ENCODE data around the gene ABO.
"Not testable (repeated sequence)": the region's sequence is repeated elsewhere in the genome, so short reads cannot be mapped to it uniquely, and the experiment has no call there.

The ABO gene

GRCh38 chr9:133290751-133291302, 15.8 kb upstream of the ABO start:
- no peak for DNase-seq (ENCODE audit: low read depth in 2 of 2)

DNA sequence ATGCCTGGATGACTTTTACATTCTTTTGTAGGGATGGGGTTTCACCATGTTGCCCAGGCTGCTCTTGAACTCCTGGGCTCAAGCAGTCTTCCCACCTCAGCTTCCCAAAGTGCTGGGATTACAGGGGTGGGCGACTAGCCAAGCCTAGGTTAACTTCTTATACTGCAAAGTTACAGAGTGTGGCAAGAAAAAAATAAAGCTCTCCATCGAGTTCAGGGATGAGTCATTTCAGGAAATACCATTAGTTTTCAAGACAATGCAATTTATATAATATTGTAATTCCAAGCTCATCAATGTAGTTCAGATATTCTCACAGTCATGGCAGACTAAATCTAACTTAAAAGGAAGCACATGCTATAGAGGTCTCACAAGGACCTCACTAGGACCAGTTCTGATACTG, 11.5 kb upstream of the ABO start:
- no peak for DNase-seq (ENCODE audit: low read depth in 2 of 2)

GRCh38 chr9:133285252-133285775, 10.3 kb upstream of the ABO start:
- DNase-seq (ENCODE audit: low read depth in 2 of 2) = no peak

- DNase-seq (ENCODE audit: low read depth in 2 of 2) = no peak
These were observed 9.4 kb upstream of the ABO start for GRCh38 chr9:133284362-133284761.

DNA sequence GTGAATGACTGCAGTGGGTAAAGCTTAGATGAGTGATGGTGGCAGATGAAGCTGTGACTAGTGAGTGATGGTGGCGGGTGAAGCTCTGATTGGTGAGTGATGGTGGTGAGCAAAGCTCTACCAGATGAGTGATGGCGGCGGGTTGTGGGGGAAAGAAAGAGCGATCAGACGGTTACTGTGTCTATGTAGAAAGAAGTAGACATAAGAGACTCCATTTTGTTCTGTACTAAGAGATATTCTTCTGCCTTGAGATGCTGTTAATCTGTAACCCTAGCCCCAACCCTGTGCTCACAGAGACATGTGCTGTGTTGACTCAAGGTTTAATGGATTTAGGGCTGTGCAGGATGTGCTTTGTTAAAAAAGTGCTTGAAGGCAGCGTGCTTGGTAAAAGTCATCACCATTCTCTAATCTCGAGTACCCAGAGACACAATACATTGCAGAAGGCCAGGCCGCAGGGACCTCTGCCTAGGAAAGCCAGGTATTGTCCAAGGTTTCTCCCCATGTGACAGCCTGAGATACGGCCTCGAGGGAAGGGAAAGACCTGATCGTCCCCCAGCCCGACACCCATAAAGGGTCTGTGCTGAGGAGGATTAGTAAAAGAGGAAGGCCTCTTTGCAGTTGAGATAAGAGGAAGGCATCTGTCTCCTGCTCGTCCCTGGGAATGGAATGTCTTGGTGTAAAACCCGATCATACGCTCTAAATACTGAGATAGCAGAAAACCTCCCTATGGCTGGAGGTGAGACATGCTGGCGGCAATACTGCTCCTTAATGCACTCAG, 8.4 kb upstream of the ABO start:
- DNase-seq (ENCODE audit: low read depth in 2 of 2) = not testable (repeated sequence)

DNA sequence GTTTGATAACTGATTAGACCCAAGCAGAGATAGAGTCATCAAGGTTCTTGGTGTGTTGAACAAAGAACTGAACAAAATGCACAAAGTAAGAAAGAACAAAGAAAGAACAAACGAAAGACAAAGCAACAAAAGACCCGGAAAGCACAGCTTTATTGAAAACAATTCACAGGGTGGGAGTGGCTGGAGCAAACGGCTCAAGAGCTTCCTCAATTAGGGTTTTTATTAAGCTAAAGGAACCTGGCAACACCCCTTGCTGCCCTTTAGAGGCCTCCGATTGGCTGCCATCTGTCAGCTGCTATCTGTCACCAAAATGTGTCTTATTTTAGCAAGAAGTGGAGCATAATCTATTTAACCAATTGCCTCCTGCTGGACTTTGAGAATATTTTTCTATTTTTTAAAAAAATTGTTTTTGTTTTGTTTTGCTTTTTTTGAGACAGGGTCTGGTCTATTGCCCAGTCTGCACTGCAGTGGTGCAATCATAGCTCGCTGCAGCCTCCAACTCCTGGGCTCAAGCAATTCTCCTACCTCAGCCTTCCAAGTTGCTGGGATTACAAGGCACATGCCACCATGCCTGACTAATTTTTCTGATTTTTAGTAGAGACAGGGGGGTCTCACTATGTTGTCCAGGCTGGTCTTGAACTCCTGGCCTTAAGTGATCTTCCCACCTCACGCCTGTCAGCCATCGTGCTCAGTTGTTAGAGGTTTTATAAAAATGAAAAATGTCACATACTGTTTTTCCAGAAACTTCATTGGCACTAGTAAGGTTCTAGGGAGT, 7.7 kb upstream of the ABO start:
- DNase-seq (ENCODE audit: low read depth in 2 of 2) = no peak

- DNase-seq (ENCODE audit: low read depth in 2 of 2) = no peak
These were observed 5.4 kb upstream of the ABO start for GRCh38 chr9:133280392-133280791.

- no peak for DNase-seq (ENCODE audit: low read depth in 2 of 2)
These were observed 3.4 kb upstream of the ABO start for GRCh38 chr9:133278161-133279114.

- DNase-seq (ENCODE audit: low read depth in 2 of 2) = no peak
These were observed 2.5 kb upstream of the ABO start for GRCh38 chr9:133277467-133277866.

- no peak for DNase-seq (ENCODE audit: low read depth in 2 of 2)
These were observed 1.9 kb upstream of the ABO start for GRCh38 chr9:133276923-133277322.

- DNase-seq (ENCODE audit: low read depth in 2 of 2) = no peak
These were observed 1.2 kb upstream of the ABO start for GRCh38 chr9:133276001-133276884.

DNA sequence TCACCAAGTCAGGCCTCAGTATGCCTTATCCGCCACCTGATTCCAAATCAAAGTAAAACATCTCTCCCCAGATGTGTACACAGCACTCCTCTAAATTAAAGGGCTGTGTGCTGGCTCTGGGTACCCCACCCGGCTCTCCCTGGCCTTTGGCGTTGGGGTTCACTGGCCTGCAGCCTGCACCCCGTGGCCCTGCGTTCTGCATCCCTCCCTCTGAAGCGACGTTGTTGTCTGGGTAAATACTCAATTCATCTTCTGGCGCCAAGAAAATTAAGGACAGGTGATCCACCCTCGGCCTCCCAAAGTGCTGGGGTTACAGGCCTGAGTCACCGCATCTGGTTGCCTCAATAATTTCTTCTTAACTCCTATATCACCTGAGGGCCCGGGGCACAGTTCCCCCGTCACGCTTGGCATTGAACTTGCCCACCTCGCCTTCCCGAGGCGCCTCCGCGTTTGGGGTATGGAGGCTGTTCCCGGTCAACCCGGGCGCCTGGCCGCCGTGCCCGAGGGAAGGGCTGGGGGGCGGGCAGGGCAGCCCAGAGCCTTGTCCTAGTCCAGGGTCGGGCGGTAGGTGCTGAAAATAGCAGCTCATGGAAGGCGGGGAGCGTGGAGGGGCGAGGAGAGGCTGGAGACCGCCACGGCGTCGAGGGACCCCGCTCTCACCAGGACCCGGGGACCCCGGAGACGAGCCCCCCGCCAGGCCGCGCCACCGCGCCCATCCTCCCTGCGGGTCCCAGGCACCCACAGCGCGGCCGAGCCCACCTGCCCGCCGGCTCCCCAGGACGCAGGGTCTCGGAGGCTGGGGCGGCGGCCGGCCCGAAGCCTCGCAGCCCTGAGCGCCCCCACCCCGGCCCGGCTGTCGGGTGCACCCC, 531 bp downstream of the ABO start:
- no peak for DNase-seq (ENCODE audit: low read depth in 2 of 2)

- DNase-seq (ENCODE audit: low read depth in 2 of 2) = no peak
These were observed 1.2 kb downstream of the ABO start for GRCh38 chr9:133273819-133274218.

- DNase-seq (ENCODE audit: low read depth in 2 of 2) = no peak
These were observed 1.9 kb downstream of the ABO start for GRCh38 chr9:133273098-133273497.

DNA sequence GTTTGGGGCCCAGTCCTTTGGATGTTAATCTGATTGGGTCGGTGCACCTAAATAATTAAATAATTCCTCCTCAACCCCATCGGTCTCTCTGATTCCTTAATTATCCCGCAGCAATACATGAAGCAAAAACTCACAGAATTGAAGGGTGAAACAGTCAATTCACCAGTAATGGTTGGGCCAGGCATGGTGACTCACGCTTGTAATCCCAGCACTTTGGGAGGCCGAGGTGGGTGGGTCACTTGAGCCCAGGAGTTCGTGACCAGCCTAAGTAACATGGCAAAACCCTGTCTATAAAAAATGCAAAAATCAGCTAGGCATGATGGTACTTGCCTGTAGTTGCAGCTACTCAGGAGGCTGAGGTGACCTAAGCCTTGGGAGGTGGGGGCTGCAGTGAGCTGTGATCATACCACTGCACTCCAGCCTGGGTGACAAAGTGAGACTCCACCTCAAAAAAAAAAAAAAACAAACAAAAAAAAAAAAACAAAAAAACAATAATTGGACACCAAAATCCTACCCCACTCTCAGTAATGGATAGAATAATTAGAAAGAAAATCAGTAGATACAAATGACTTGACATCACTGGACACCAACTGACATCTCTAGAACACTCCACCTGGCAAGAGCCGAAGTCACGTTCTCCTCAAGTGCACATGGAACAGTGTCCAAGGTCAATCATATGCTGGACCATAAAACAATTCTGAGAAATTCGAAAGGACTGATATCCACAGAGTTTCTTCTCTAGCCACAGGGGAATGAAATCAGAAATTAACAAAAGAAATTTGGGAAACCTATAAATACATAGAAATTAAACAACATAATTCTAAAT, 5.3 kb downstream of the ABO start:
- DNase-seq (ENCODE audit: low read depth in 2 of 2) = no peak

DNA sequence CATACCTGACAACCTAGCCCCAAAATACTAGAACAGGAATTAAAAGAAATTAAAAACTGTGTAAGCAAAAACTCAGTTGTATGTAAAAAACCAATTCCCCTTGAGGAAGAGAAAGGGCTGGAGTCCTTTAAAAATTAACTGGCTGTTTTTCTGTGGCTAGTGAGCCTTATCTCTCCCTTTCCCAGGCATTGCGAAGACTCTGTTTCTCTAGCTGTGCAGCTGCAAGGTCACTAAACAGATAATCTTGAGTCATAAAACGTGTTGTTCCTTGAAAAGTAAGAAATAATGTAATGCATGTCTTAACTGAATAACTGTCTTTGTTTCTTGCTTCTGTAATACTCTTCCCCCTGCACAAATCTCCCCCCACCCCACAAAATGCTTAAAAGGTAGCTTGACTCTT, 5.9 kb downstream of the ABO start:
- not testable (repeated sequence) for DNase-seq (ENCODE audit: low read depth in 2 of 2)

GRCh38 chr9:133268335-133269056, 6.5 kb downstream of the ABO start:
- no peak for DNase-seq (ENCODE audit: low read depth in 2 of 2)

DNA sequence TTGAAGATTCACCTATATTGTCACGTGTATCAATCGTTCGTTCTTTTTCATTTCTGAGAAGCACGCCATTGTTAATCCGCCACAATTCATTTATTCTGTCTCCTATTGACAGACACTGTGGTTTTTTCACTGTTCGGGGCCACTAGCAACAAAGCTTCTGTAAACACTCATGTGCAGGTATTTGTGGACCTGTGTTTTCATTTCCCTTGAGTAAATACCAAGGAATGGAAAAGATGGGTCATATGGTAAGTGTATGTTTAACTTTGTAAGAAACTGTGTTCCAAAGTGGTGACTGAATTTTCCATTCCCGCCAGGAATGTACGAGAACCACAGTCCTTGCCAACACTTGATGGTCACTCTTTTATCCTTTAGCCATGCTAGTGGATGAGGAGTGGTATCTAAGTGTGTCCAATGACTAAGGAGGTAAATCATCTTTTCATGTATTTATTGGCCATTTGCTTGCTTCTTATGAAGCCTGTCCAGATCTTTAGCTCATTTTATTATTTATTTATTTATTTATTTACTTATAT, 10.7 kb downstream of the ABO start:
- no peak for DNase-seq (ENCODE audit: low read depth in 2 of 2)

Data from stimulated activated CD4-positive, alpha-beta T cell treated with anti-CD3 and anti-CD28 coated beads, Interleukin-12 subunit alpha, Interleukin-12 subunit beta, amount 100 ng/mL, for 24 hours (primary cell).